ENCODE results near the gene RBBP7.
A peak's percentile ranks its signal among the peaks of the same experiment; 100 is the strongest.

Gene RBBP7

DNA sequence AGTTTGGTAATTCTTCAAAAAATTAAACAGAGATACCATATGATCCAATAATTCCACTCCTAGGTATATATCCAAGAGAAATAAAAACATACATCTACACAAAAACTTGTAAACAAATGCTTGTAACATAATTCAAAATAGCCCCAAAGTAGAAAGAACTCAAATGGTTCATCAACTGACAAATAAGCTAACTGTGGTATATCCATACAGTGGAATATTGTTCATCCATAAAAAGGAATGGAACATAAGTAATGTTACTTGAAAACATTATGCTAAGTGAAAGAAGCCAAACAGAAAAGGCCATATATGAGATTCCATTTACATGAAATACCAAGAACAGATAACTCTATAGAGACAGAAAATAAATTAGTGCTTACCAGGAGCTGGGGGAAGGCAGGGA is 13.4 kb downstream of the RBBP7 start:
- DNase-seq, result no peak

- peak; percentile 3 for DNase-seq
Measured at GRCh38 chrX:16856076-16856404, 14.1 kb downstream of the RBBP7 start.

DNA sequence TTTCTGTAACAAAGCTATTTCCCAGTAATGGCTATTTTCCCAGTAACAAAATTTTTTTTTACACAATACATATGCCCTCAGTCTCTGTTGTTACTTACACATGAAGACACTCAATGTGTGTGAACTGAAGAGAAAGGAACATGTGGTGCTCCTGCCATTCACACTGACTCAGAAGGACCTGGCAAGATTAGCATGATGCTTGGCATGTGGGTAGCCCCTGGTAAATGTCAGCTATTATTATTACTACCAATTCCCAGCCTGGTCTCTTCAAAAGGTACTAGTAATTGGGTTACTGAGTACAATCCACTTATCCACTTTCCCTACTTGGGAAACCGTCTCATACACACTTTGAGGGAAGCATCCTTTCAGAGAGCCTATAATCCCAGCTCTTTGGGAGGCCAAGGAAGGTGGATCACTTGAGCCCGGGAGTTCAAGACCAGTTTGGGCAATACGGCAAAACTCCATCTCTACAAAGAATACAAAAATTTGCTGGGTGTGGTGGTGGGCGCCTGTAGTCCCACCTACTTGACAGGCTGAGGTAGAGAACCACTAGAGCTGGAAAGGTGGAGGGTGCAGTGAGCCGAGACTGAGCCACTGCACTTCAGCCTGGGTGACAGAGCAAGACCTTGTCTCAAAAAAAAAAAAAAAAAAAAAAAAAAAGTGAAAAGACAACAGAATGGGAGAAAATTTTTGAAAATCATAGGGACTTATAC is 14.6 kb downstream of the RBBP7 start:
- no peak for DNase-seq

DNA sequence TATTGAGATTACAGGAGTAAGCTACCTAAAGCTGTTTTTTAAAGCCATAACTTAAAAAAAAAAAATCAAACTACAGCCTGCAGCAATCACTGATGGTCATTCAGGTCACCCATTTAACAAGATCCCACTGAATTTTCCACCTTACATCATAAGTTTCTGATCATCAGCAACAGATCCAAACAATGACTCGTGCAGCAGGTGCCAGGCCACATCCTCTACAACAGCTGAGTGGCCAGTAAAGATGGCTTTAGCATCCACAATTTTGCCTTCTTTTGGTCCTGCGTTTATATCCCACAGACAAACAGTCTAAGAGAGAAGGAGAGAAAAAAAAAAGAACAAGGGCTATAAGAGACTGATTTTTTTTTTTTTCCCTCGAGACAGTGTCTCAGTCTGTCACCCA is 16.6 kb downstream of the RBBP7 start:
- no peak for DNase-seq

GRCh38 chrX:16852617-16853179 is 17.5 kb downstream of the RBBP7 start:
- DNase-seq, result no peak

DNA sequence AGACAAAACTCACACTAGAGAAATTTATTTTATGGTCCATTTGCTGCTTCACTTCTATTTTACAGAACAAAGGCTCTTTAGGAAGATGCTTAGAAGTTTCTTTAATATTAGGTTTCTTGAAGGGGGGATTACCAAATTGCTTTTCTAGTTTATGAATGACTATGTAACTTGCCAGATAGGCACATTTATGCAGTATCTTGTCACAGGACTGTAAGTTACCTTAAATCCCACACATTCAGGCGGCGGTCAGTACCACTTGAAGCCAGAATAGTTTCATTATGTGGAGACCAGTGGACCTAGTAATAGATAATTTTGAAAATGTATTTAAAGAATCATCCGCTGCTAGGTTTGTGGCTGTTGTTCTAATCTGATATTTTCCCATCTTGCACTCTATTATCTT is 18.3 kb downstream of the RBBP7 start:
- DNase-seq, result no peak

- DNase-seq, result no peak
Measured at GRCh38 chrX:16851421-16851820, 18.7 kb downstream of the RBBP7 start.

- DNase-seq, result no peak
Measured at GRCh38 chrX:16848541-16848940, 21.6 kb downstream of the RBBP7 start.

DNA sequence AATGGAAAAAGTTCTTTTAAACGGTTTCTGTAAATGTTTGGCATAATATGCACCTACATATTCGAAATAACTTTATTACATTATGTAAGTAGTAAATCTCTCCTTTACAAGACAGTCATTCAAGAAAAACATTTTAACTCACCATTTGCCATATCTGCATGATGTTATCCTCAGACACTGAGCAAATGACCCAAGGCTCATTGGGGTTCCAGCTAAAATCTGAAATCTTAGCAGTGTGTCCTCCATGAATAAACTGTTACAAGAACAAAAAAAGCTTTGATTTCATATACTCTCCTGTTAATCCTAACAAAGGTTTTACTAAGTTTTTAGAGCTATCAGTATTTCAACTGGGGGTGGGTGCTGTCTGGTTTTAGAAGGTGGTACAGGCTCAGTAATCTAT is 24.5 kb downstream of the RBBP7 start:
- no peak for DNase-seq

GRCh38 chrX:16843208-16843909 is 26.8 kb downstream of the RBBP7 start:
- no peak for DNase-seq

DNA sequence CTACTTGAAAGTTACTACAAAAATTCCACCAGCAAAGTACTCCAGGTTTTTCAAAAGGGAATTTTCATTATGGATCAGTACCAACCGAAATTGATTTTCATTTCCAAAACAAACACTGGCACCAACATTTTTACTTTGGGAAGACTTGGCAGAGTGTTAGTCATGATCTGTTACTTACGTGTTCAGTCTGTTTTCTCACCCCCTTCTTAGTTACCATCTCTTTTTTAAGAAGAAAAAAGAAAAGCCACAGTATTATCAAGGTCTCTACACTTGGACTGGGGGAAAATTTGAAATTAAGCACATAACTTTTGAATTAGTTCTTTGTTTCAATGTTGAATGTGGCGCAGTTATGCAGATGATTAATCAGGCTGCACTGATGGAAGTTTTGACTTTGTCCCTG is 27.5 kb downstream of the RBBP7 start:
- DNase-seq, result no peak

GRCh38 chrX:16839852-16840460 is 30.2 kb downstream of the RBBP7 start:
- DNase-seq, result no peak

- DNase-seq, result no peak
Measured at GRCh38 chrX:16839219-16839851, 30.8 kb downstream of the RBBP7 start.

DNA sequence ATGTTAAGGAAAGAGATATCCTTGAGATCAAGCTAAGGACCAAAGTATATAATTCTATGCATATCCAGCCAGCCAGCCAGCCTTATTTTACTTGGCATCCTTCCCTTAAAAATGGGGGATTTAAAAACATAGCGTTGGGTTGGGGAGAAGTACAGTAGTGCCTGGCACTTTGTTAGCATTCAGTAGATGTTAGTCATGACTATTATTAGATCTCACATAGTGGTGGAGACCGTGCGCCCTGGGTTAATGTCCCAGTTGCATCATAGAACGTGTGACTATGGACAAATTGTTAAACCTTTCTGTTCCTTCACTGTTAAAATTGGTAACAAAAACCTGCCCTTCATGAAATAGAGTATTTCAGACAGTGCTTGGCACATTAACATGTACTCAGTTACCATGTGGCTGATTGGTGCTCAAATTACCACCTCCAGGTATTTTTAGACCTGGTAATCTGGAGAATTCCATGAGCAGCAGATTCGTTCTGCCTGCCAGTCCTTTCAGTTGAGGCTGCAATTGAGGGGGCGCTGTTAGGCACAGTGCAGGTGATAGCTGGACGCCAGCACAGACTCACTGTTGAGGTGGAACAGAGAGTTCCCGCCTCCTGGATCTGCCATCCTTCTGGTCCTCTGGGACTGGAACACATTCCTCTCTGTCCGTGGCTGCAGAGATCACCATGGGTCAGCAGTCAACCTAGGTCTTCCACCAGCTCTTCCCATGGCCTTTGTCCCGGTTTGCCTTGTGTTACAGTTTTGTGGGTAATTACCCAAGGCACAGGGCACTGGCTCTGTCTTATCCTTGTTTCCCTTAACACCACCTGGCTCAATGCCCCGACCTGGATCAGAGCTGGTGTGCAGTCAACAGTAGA is 31.7 kb downstream of the RBBP7 start:
- no peak for DNase-seq

DNA sequence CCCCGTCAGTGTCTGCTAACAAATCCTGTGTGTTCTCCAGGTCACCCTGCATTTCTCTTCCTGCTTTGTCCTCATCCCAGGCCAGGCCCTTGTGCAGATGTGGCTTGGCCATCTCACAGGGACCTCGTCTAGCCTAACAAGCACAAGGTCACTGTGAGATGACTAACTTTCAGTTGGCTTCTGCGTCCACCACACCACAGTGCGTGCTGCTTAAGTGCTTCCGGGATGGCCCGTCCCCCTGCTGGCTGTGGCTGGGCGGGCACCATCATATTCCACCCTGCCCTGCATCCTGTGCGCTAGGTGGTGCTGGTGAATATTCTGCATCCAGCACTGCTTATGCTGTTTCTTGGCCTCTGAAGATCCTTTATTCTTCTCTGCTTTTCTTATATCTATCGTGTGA is 33.8 kb downstream of the RBBP7 start:
- no peak for DNase-seq

- DNase-seq, result no peak
Measured at GRCh38 chrX:16834806-16835205, 35.4 kb downstream of the RBBP7 start.

GRCh38 chrX:16832301-16832700 is 37.9 kb downstream of the RBBP7 start:
- DNase-seq, result no peak

GRCh38 chrX:16828124-16828908 is 41.8 kb downstream of the RBBP7 start:
- no peak for DNase-seq

GRCh38 chrX:16827225-16827624 is 42.9 kb downstream of the RBBP7 start:
- no peak for DNase-seq

DNA sequence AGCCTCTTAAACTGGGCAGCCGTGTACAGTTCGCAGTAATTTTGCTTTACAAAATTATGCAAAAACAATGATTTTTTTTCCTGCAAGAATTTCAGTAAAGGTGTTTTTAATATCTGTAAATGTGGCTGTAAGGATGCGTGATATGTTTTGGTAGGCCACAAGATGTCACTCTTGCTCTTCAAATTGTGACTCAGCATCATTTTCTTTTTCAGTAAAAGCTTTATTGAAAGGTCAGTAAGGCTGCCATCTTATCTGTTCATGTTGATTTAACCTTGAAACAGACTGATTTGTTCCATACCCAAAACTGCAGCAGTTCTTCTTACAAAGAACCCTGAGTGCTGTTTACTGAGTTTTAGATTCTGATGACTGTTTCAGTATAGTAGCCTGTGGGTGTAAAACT is 44.0 kb downstream of the RBBP7 start:
- DNase-seq, result no peak

- DNase-seq, result no peak
Measured at GRCh38 chrX:16825264-16826035, 44.7 kb downstream of the RBBP7 start.

All from stimulated activated naive CD4-positive, alpha-beta T cell treated with Interleukin-2 at 50 U/mL for 16 hours (primary cell).